Ishikawa (cell line): ENCODE results near the gene HOXD8.

ENCODE experiments used
- CEBPB ChIP-seq: IDR thresholded peaks from 2 replicates; pipeline ENCODE4 v1.6.1; 2012
- CREB1 ChIP-seq: IDR thresholded peaks from 2 replicates; pipeline ENCODE4 v1.6.1; 2012; ENCODE audit warnings: low read depth
- EGR1 ChIP-seq: IDR thresholded peaks from 2 replicates; pipeline ENCODE4 v1.6.1; 2012
- EP300 ChIP-seq: IDR thresholded peaks from 2 replicates; pipeline ENCODE4 v1.6.1; 2012; ENCODE audit warnings: borderline replicate concordance
- FOXM1 ChIP-seq: IDR thresholded peaks from 2 replicates; pipeline ENCODE4 v1.6.1; 2012; ENCODE audit warnings: low read depth, borderline replicate concordance
- NFIC ChIP-seq: IDR thresholded peaks from 2 replicates; pipeline ENCODE4 v1.6.1; 2012
- RAD21 ChIP-seq: IDR thresholded peaks from 2 replicates; pipeline ENCODE4 v1.6.1; 2012; ENCODE audit warnings: low read depth
- TAF1 ChIP-seq: IDR thresholded peaks from 2 replicates; pipeline ENCODE4 v1.6.1; 2012; ENCODE audit warnings: low read depth, mild to moderate bottlenecking
- TCF12 ChIP-seq: IDR thresholded peaks from 2 replicates; pipeline ENCODE4 v1.6.1; 2012; ENCODE audit warnings: low read depth
- TEAD4 ChIP-seq: IDR thresholded peaks from 2 replicates; pipeline ENCODE4 v1.6.1; 2012
- YY1 ChIP-seq: IDR thresholded peaks from 2 replicates; pipeline ENCODE4 v1.6.1; 2012; ENCODE audit warnings: low read depth
- ZBTB7A ChIP-seq: IDR thresholded peaks from 2 replicates; pipeline ENCODE4 v1.6.1; 2012; ENCODE audit warnings: low read depth
- TF ChIP-seq, protein P1 (sequence below): IDR thresholded peaks from 2 replicates; pipeline ENCODE4 v1.6.1; 2012
- TF ChIP-seq, protein P2 (sequence below): IDR thresholded peaks from 2 replicates; pipeline ENCODE4 v1.6.1; 2012; ENCODE audit warnings: low read depth, mild to moderate bottlenecking
- TF ChIP-seq, protein P3 (sequence below): IDR thresholded peaks from 2 replicates; pipeline ENCODE4 v1.6.1; 2012

The HOXD8 gene

DNA sequence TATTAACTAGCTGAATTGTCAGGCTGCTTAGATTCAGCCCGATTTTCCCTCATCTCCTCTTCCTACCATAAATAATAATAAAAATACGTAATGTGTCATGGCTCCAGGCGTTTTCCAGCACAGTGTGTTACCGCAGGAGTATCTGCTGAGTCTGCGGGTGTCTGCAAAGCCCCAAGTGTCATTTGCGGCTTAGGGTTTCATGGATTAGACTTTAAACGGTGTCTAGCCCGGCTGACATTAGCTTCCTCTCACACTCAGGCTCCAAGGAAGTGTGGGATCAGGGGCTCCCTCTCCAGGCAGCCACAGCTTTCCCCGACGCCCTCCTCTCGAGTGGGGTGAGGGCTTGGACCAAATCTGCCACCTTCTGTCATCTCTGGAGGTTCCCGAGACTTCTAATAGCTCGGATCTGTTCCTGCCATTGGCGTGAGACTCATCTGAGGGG, 44.9 kb downstream of the HOXD8 start:
- TF ChIP-seq ZBTB7A (no peak), EP300 (no peak), FOXM1 (no peak), TEAD4 (no peak), CEBPB (no peak), YY1 (no peak), CREB1 (no peak)
- TF ChIP-seq, protein P1, sequence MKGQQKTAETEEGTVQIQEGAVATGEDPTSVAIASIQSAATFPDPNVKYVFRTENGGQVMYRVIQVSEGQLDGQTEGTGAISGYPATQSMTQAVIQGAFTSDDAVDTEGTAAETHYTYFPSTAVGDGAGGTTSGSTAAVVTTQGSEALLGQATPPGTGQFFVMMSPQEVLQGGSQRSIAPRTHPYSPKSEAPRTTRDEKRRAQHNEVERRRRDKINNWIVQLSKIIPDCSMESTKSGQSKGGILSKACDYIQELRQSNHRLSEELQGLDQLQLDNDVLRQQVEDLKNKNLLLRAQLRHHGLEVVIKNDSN, result no peak

DNA sequence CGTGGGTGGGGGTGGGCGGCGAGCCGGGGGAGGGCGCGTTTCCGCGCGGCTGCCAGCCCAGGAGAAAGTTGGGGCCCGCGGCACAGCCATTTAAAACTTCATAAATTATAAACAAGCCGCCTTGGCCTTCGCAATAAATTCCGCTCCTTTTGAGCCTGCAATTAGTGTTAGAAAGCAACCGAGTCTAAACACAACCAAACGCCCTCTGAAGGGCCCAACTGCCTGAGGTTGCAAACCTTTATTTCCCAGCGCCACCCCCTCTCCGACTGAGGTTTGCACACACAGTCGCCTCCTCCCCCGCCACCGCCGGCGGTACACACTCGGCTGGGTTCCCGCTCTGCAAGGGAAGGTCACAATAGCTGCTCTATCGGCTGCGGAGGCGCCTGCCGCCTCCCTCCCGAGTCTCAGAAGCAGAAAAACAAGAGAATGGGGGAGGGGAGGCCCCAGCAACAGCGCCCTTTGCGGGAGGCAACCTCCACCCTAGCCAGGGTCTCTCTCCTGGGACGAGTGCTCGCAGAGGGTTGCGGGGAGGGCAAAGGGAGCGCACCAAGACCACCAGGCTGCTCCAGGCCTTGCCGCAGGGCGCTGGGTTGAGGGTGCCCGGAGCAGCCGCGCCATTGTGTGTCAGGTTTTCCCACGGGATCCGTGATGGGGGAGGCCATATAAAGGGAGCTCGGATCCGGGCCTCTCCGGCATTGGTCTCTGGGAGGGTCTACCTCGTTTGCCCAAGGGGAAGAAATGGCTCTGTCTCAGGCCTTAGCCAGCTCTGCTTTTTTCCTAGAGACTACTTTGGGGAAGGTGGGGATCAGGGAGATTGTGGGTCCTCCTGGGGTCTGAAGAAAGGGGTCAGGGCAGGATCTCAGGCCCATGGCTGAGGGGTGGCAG, 45.6 kb downstream of the HOXD8 start:
- no peak for TF ChIP-seq TCF12
- TF ChIP-seq, protein P1, result no peak
- TF ChIP-seq, protein P2, sequence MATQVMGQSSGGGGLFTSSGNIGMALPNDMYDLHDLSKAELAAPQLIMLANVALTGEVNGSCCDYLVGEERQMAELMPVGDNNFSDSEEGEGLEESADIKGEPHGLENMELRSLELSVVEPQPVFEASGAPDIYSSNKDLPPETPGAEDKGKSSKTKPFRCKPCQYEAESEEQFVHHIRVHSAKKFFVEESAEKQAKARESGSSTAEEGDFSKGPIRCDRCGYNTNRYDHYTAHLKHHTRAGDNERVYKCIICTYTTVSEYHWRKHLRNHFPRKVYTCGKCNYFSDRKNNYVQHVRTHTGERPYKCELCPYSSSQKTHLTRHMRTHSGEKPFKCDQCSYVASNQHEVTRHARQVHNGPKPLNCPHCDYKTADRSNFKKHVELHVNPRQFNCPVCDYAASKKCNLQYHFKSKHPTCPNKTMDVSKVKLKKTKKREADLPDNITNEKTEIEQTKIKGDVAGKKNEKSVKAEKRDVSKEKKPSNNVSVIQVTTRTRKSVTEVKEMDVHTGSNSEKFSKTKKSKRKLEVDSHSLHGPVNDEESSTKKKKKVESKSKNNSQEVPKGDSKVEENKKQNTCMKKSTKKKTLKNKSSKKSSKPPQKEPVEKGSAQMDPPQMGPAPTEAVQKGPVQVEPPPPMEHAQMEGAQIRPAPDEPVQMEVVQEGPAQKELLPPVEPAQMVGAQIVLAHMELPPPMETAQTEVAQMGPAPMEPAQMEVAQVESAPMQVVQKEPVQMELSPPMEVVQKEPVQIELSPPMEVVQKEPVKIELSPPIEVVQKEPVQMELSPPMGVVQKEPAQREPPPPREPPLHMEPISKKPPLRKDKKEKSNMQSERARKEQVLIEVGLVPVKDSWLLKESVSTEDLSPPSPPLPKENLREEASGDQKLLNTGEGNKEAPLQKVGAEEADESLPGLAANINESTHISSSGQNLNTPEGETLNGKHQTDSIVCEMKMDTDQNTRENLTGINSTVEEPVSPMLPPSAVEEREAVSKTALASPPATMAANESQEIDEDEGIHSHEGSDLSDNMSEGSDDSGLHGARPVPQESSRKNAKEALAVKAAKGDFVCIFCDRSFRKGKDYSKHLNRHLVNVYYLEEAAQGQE, result no peak
- no peak for TF ChIP-seq CEBPB
- no peak for TF ChIP-seq YY1
- TF ChIP-seq CREB1, result no peak
- TF ChIP-seq EGR1, result no peak
- no peak for TF ChIP-seq TAF1
- TF ChIP-seq ZBTB7A, result no peak
- TF ChIP-seq EP300, result no peak
- no peak for TF ChIP-seq FOXM1
- no peak for TF ChIP-seq RAD21
- TF ChIP-seq NFIC, result no peak
- TF ChIP-seq TEAD4, result no peak
- TF ChIP-seq, protein P3, sequence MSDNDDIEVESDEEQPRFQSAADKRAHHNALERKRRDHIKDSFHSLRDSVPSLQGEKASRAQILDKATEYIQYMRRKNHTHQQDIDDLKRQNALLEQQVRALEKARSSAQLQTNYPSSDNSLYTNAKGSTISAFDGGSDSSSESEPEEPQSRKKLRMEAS, result no peak

DNA sequence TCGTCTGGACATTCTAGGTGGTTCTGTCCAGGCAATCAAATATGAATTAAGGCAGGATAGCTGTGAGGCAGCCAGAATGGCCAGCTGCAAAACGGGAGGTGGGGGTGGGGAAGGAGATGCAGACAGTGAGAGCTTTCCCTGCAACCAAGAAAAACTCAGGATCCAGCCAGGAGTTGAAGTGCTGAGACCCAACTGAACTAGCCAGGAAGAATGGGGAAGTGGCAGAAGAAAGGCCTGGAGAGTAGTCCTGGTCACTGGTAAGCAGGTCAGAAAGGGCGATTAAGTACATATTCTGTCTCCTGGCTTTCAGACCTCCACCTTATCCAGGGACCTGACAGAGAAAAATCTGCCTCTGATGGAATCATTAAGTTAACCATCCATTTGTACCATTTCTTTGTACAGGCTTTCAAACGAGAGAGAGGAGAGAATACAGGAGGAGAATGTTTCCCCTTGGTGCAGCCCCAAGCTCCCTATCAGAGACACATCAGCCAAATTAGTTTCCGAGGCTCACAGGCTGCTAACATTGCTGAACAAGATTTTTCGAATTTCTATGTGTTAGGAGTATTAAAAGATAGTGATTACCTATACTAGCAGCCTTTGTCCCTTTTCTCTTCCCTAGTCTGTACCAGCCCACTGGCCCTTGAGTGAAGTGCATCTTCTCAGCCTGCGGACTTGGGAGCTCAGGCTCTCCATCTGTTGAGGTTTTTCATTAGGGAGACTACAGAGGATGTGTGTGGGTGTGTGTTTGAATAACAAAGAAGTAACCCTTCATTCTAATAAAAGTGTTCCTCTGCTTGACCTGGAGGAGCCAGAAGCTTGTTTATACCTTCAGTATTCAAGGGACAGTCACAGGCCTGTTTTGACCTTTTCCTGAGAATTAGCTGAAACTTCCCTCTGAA, 46.5 kb downstream of the HOXD8 start:
- no peak for TF ChIP-seq EP300

DNA sequence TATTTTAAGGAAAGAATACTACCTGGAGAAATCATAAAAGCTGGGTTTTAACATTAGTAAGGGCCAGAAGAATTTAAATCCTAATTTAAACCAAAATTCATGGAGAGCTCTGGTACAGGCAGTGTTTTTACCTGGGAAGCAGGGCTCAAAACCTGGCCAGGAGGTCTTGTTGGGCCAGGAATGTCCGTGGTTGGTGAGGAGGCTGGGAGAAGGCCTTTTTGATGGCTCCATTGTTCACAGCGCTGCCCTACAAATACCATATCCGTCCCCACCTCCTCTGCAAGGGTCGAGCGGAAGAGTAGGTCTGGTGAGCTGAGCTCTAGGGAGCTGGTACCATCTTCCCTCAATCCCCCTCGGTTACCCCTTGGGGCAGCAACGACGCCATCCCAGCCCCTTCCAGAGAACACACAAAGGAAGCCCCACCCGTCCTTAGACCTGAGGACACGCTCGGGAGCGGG, 48.1 kb downstream of the HOXD8 start:
- TF ChIP-seq EGR1 (no peak), TAF1 (no peak; the same call in 1 of the 2 replicates)

DNA sequence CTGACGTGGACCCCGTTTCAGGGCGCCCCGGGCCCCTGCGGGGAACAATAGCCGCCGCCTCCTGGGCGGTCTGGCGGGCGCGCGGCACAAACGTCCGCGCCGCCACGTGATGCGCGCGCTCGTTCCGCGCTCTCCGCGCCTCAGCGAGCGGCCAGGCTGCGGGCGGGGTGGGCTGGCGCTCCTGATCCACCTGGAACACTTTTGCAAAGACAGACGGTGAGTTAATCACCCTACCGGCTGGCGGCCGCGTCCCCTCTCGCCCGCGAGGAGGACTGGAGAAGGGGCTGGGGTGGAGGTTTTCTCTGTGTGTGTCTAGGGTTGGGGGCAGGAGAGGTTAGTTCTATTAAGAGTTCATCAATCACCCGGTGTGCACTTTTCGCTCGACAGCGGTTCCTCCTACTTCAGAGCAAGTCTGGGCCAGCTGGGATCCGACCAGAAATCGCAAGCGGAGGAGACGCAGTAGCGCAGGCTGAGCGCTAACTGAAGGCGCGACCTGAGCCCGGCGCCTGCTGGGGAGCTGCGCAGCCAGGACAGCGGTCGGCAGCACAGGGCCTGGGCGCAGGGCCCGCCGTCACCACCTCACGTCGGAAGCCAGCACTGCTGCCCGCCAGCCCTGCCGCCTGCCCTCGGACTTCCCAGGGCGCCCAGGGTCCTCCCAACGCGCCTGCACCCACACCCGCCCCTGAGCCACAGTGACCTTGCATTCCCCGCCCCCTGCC, 48.7 kb downstream of the HOXD8 start:
- TF ChIP-seq EGR1 (no peak), FOXM1 (no peak), CEBPB (no peak), RAD21 (no peak), TAF1 (0 out of 2 replicates have a peak, but pooled peaks have one; percentile 9), TEAD4 (0 out of 2 replicates have a peak, but pooled peaks have one; percentile 20), TCF12 (no peak; the same call in 1 of the 2 replicates), CREB1 (no peak), EP300 (no peak), ZBTB7A (no peak), YY1 (0 out of 2 replicates have a peak, but pooled peaks have one; percentile 7), NFIC (no peak)
- TF ChIP-seq, protein P2, result no peak
- TF ChIP-seq, protein P1, result peak; percentile 57
- TF ChIP-seq, protein P3, result peak; percentile 72
